ENCODE results near the gene PEX26. TPM values are rescaled to one million over a fixed set of nuclear protein-coding genes. Genes with fewer than 3 reads are reported as not detected.
"Not testable (repeated sequence)": the region's sequence is repeated elsewhere in the genome, so short reads cannot be mapped to it uniquely, and the experiment has no call there.

Gene PEX26
- total RNA-seq, 1 donor from 2014 or later, result 43.7 TPM

DNA sequence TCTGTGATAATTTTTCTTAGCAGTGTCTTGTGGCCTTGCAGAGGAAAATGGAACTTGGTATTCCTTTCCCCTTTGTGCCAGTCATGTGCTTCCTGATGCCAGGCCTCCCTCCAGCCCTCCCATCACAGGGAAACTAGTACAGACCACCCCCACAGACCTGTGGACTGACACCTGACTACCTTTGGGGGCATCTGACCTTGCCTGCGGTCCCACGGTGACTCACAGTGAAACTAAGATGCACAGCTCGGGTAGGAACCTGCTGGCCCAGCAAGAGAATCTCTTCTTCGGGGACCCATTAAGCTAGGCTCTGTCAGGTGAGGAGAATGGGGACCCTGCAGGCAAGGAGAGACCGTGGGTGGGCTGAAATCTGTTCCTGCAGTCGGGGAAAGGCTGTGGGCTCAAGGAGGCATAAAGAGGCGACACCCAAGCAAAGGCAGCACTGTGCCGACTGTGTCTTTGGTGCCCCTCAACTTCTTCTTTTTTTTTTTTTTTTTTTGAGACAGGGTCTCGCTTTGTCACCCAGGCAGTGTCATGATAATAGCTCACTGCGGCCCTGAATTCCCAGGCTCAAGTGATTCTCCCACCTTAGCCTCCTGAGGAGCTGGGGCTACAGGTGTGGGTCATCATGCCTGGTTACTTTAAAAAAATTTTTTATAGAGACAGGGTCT lies 20.8 kb upstream of the PEX26 start:
- no peak for DNase-seq (ENCODE audit: low spot score)

DNA sequence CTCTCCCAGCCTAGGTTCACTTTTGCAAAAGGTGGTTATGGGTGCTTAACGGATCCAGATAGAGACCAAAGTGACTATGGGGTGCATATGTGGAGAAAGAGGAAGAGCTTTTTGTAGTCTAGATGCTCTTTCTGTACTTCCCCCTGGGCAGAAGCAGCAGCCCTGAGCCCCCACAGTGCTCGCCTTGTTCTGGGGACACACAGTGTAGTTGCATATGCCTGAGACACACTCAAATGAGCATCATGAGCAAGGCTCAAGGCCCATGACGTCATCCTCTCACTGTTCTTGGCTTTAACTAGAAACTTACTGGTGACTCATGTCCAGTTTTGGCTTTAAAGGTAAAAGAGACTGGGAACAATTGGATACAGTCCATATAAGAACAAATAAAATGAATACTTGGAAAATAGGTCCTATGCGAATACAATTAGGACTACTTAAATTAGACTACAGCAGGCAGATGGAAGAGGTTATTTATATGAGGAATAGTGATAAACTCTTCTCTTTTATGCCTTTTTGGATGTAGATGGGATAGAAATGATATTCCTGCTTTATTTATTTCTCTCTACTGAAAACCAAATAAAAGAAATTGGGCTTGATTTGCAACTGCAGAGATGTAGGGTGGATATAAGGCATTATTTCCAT lies 20.1 kb upstream of the PEX26 start:
- peak; percentile 79 for DNase-seq (ENCODE audit: low spot score)

DNA sequence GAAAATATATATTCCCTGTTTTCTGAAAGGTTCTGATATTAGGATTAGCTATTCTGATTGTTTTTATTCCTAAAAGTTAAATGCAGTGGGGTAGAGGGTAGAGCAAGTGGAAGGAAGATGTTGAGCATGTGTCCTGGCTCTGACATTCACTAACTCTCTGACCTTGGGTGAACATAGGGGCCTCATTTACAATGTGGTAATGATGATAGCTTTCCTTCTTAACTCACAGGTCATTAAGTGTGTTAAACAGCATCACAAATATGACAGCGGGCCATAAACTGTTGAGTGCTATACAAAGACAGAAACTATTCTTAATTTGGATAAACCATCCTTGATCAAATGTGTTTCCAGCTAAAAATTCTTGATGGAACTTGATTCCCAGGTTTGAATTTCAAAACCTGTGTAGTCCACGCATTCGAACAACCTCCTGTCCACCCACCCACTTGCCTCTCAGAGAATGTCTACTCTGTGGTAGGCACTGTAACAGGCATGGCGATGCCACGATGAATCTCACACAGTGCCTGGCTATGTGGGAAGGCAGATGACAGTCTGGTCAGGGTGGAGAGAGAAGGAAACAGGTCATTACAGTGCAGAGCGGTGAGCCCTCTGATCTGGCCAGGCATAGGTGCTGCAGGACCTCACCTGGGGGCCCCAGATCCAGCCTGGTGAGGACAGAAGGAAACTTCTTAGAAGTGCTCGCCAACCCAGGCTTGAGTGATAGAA lies 19.3 kb upstream of the PEX26 start:
- DNase-seq (ENCODE audit: low spot score), result no peak

DNA sequence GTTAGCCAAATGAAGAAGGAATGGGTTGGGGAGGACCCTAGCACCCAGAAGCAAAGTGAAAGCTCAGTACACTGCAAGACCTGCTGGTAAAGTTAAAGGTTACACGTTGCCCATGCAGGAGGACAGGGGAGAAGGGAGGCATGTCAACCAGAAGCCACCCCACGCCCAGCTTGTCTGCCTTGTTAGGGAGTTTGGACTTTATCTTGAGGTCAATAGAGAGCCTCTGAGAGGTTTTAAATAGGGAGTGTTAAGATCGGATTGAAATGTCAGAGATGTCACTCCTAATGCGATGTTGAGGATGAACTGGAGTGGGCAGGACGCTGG lies 18.7 kb upstream of the PEX26 start:
- DNase-seq (ENCODE audit: low spot score), result no peak

- no peak for DNase-seq (ENCODE audit: low spot score)
Observed at GRCh38 chr22:18059473-18059872, 18.3 kb upstream of the PEX26 start.

DNA sequence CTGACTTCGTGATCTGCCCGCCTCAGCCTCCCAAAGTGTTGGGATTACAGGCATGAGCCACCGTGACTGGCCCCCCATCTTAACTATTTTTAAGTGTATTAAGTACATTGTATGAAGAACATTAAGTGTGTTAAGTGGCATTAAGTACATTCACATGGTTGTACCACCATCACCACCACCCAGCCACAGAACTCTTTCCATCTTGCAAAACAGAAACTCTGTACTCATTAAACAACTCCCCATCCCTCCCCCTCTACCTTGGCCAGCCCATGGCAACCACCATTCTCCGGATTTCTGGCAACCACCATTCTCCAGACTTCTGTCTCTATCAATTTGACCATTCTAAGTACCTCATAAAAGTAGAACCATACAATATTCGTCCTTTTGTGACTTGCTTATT lies 17.8 kb upstream of the PEX26 start:
- DNase-seq (ENCODE audit: low spot score), result no peak

GRCh38 chr22:18060646-18061620 lies 16.9 kb upstream of the PEX26 start:
- DNase-seq (ENCODE audit: low spot score), result no peak

- no peak for DNase-seq (ENCODE audit: low spot score)
Observed at GRCh38 chr22:18062421-18062820, 15.4 kb upstream of the PEX26 start.

DNA sequence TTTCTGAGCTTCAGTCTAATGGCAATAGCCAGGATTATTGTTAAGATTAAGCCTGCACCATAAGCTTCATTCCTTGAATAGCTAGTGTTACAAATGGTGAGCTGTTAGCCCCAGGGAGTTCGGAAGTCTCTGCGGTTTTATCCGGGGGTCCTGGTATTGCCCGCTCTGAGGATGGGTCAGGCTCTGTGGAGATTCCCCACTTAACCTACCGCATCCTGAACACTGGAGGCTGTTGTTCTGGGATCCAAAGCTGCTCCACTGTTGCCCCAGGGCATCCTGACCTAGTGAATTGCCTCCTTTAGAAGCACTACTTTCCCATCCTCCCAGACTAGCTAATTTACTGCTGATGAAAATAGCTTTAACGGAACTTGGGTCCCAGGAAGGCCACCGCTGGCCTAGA lies 14.5 kb upstream of the PEX26 start:
- DNase-seq (ENCODE audit: low spot score), result no peak

- DNase-seq (ENCODE audit: low spot score), result not testable (repeated sequence)
Observed at GRCh38 chr22:18063715-18064114, 14.1 kb upstream of the PEX26 start.

- no peak for DNase-seq (ENCODE audit: low spot score)
Observed at GRCh38 chr22:18064636-18065035, 13.2 kb upstream of the PEX26 start.

DNA sequence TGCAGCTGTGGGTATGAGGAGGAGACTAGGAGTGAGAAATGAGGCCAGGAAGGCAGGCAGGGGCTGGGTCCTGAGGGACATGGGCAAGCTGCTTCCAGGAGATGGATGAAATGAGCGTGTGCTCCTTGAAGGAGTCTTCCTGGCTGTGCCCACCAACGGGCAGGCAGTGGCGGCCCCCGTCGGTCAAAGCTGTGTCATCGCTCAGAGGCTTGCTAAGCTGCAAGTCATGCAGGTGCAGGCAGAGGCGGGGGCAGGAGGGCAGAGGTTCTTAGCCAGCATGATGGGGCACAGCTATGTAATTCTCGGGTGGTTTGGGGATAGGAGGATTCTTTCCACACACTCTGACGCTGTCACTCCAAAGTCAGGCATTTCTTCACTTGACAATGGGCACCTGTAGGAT lies 12.5 kb upstream of the PEX26 start:
- DNase-seq (ENCODE audit: low spot score), result no peak

GRCh38 chr22:18066181-18066859 lies 11.5 kb upstream of the PEX26 start:
- no peak for DNase-seq (ENCODE audit: low spot score)

GRCh38 chr22:18067121-18067520 lies 10.7 kb upstream of the PEX26 start:
- no peak for DNase-seq (ENCODE audit: low spot score)

- no peak for DNase-seq (ENCODE audit: low spot score)
Observed at GRCh38 chr22:18067548-18068341, 10.0 kb upstream of the PEX26 start.

DNA sequence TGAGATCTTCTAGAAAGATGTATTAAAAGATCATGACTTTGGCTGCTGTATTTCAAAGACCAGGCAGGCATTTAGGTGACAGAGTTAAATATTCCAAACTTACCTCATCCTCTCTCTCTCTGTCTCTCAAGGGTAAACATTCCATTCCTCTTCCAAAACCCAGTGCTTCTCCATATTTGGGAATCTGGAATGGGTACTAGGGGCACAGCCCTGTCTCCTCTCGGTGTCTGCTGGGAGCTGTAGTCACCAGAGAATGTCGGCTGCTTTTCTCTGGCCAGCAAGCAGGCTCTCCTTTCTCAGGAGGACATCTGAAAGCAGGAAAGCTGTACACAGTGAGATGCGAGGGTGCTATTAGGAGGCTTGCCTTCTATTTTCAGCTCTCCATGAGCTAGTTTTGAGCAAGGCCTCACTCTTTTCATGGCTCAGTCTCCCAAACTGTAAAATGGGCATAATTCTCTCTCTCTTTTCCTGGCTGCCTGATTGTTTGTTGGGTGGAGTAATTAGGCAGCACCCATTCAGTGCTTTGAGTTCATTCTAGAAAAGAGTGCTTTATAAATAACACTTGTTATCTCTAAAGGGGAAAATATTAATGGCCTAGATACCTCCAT lies 9.3 kb upstream of the PEX26 start:
- DNase-seq (ENCODE audit: low spot score), result no peak

DNA sequence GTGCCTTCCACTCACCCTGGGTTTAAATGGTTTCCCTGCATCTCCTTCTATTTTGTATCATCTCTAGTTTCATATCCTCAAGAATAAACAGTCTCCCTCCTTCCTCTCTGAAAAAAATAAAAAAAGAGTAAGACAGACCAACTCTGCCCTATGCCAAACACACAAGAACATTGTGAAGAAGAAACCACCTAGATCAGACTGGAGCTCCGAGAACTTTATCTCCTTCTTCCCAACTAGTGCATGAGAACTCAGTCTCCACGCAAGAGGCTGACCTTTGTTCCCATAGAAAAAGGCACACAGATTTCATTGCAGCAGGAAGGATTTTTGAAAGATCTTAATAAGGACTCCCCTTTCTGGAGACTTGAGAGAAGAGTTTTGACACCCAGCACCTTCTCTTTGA lies 8.7 kb upstream of the PEX26 start:
- DNase-seq (ENCODE audit: low spot score), result no peak

DNA sequence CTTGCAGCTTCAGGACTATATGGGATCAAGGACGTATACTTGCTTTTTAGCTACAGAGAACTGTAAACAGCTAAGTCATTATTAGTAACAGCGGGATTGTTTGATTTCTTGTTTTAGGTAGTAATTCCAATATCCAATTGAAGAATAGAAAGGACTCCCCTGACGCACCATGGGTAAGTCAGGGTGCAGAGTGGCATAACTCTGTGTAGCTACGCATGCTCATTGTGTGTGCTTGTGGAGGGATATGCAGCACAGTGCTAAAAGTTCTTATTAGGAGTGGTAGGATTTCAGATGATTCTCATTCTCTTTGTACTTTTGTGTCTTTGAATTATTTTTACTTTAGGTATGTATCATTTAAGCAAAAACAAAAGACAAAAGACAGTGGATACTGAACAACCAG lies 7.7 kb upstream of the PEX26 start:
- no peak for DNase-seq (ENCODE audit: low spot score)

GRCh38 chr22:18070556-18071306 lies 7.1 kb upstream of the PEX26 start:
- no peak for DNase-seq (ENCODE audit: low spot score)
